SIG-M5 treated with dmso at 0.1 percent for 504 hours (cell line): ENCODE data around the gene TMEM87B.
A peak's percentile ranks its signal among the peaks of the same experiment; 100 is the strongest.
"Not testable (repeated sequence)": the region's sequence is repeated elsewhere in the genome, so short reads cannot be mapped to it uniquely, and the experiment has no call there.

Source experiments
- DNase-seq: peaks from one replicate; lab custom pipeline; 2025; ENCODE audit not compliant: unreplicated experiment; lab: John Stamatoyannopoulos, UW

The TMEM87B gene

GRCh38 chr2:112032689-112033465 lies 22.2 kb upstream of the TMEM87B start:
- DNase-seq: peak; percentile 12

- no peak for DNase-seq
Measured at GRCh38 chr2:112033600-112033999, 21.5 kb upstream of the TMEM87B start.

- DNase-seq: no peak
Measured at GRCh38 chr2:112034924-112035323, 20.1 kb upstream of the TMEM87B start.

- no peak for DNase-seq
Measured at GRCh38 chr2:112035786-112036185, 19.3 kb upstream of the TMEM87B start.

GRCh38 chr2:112039556-112039955 lies 15.5 kb upstream of the TMEM87B start:
- DNase-seq: not testable (repeated sequence)

- DNase-seq: not testable (repeated sequence)
Measured at GRCh38 chr2:112040066-112040465, 15.0 kb upstream of the TMEM87B start.

GRCh38 chr2:112041460-112041859 lies 13.6 kb upstream of the TMEM87B start:
- DNase-seq: not testable (repeated sequence)

- no peak for DNase-seq
Measured at GRCh38 chr2:112045446-112046014, 9.5 kb upstream of the TMEM87B start.

- DNase-seq: no peak
Measured at GRCh38 chr2:112046231-112046630, 8.8 kb upstream of the TMEM87B start.

GRCh38 chr2:112047537-112048235 lies 7.4 kb upstream of the TMEM87B start:
- DNase-seq: no peak

GRCh38 chr2:112048236-112048592 lies 6.9 kb upstream of the TMEM87B start:
- DNase-seq: no peak

GRCh38 chr2:112048887-112049286 lies 6.2 kb upstream of the TMEM87B start:
- DNase-seq: peak; percentile 64

- no peak for DNase-seq
Measured at GRCh38 chr2:112050316-112050715, 4.8 kb upstream of the TMEM87B start.

- DNase-seq: peak; percentile 95
Measured at GRCh38 chr2:112053917-112054846, 887 bp upstream of the TMEM87B start.

GRCh38 chr2:112055730-112056625 lies 909 bp downstream of the TMEM87B start:
- DNase-seq: peak; percentile 86

GRCh38 chr2:112056626-112056987 lies 1.5 kb downstream of the TMEM87B start:
- DNase-seq: no peak

GRCh38 chr2:112059671-112060070 lies 4.6 kb downstream of the TMEM87B start:
- DNase-seq: no peak

- DNase-seq: no peak
Measured at GRCh38 chr2:112061299-112061698, 6.2 kb downstream of the TMEM87B start.

GRCh38 chr2:112061840-112062239 lies 6.8 kb downstream of the TMEM87B start:
- no peak for DNase-seq

- no peak for DNase-seq
Measured at GRCh38 chr2:112062894-112063293, 7.8 kb downstream of the TMEM87B start.
